DOHH2 (cell line): ENCODE results near the gene SLC39A11.

Experiments used
- H3F3A ChIP-seq: fragments of 200-600 bp; sonication (generic), shearing (Covaris generic); 2 replicates; pipeline ENCODE4 v1.6.0; 2016; ENCODE audit warnings: antibody characterized with exemption, mild to moderate bottlenecking; ENCODE audit not compliant: control insufficient read depth, insufficient read depth
- H3K27ac ChIP-seq: fragments of 200-600 bp; sonication (generic); 2 replicates; pipeline ENCODE4 v1.5.1; 2014; ENCODE audit warnings: low read depth, mild to moderate bottlenecking, low read length, moderate library complexity
- H3K27me3 ChIP-seq: fragments of 200-600 bp; sonication (generic); 2 replicates; pipeline ENCODE4 v1.6.1; 2014; ENCODE audit warnings: mild to moderate bottlenecking, low read length, mixed read lengths; ENCODE audit not compliant: control insufficient read depth
- H3K36me3 ChIP-seq: fragments of 200-600 bp; sonication (generic); 2 replicates; pipeline ENCODE4 v1.6.1; 2014; ENCODE audit warnings: mild to moderate bottlenecking, low read length, moderate library complexity, mixed read lengths; ENCODE audit not compliant: control insufficient read depth
- H3K4me1 ChIP-seq: fragments of 200-600 bp; sonication (generic); 2 replicates; pipeline ENCODE4 v1.6.1; 2014; ENCODE audit warnings: mild to moderate bottlenecking, low read length, mixed read lengths; ENCODE audit not compliant: control insufficient read depth
- H3K4me2 ChIP-seq: fragments of 200-600 bp; sonication (generic); 2 replicates; pipeline ENCODE4 v1.6.0; 2014; ENCODE audit warnings: mild to moderate bottlenecking, low read length, moderate library complexity
- H3K4me3 ChIP-seq: fragments of 200-600 bp; sonication (generic); 2 replicates; pipeline ENCODE4 v1.5.1; 2014; ENCODE audit warnings: mild to moderate bottlenecking, low read length, mixed read lengths
- H3K79me2 ChIP-seq: fragments of 200-600 bp; sonication (generic); 2 replicates; pipeline ENCODE4 v1.6.1; 2014; ENCODE audit warnings: mild to moderate bottlenecking, low read length, mixed read lengths; ENCODE audit not compliant: control insufficient read depth
- H3K9me2 ChIP-seq: fragments of 200-600 bp; sonication (generic); replicated peaks from 2 replicates; pipeline ENCODE4 v1.6.1; 2014; ENCODE audit warnings: mild to moderate bottlenecking, low read length, mixed read lengths; ENCODE audit not compliant: control insufficient read depth
- H3K9me3 ChIP-seq: fragments of 200-600 bp; sonication (generic); 2 replicates; pipeline ENCODE4 v1.6.1; 2014; ENCODE audit warnings: antibody characterized with exemption, low read length, mixed read lengths; ENCODE audit not compliant: control insufficient read depth, insufficient read depth
- H4K20me1 ChIP-seq: fragments of 200-600 bp; sonication (generic); 2 replicates; pipeline ENCODE4 v1.6.0; 2014; ENCODE audit warnings: low read depth, mild to moderate bottlenecking, antibody characterized with exemption, low read length, moderate library complexity; ENCODE audit not compliant: control insufficient read depth, insufficient read depth
- EZH2phosphoT487 ChIP-seq: fragments of 200-600 bp; sonication (generic); IDR thresholded peaks from 2 replicates; pipeline ENCODE4 v1.6.1; 2017; ENCODE audit warnings: borderline replicate concordance, mild to moderate bottlenecking, antibody characterized with exemption, low read length, moderate library complexity, mixed read lengths
- TF ChIP-seq, protein P1 (sequence below): fragments of 200-600 bp; sonication (generic); IDR thresholded peaks from one replicate; pipeline ENCODE4 v1.5.1; 2014; ENCODE audit warnings: antibody characterized with exemption, mild to moderate bottlenecking, low read depth, low read length; ENCODE audit not compliant: poor library complexity, severe bottlenecking

Gene SLC39A11

DNA sequence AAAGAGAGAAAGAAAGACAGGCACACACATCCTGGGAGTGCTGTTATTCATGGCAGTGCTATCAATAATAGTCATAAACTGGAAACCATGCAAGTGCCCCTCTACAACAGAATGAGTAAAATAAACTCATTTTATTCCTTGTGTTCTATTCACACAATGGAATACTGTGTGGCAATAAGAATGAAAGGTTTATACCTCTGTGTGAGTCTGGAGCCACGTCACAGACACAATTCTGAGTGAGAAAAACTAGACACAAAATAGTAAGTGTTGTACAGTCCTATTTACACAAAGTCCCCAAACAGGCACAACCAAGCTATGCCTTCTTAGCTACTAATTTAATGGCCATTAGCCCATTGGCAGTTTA is 429.7 kb downstream of the SLC39A11 start:
- H3K4me2 ChIP-seq: no peak overlapping the region
- H3K27ac ChIP-seq: no peak overlapping the region
- no peaks in the 10 kb centered on the region for H3K27me3 ChIP-seq
- H3K9me2 ChIP-seq: no peaks in the 10 kb centered on the region
- no peaks in the 10 kb centered on the region for H3K9me3 ChIP-seq
- no peak for TF ChIP-seq EZH2phosphoT487
- TF ChIP-seq, protein P1, sequence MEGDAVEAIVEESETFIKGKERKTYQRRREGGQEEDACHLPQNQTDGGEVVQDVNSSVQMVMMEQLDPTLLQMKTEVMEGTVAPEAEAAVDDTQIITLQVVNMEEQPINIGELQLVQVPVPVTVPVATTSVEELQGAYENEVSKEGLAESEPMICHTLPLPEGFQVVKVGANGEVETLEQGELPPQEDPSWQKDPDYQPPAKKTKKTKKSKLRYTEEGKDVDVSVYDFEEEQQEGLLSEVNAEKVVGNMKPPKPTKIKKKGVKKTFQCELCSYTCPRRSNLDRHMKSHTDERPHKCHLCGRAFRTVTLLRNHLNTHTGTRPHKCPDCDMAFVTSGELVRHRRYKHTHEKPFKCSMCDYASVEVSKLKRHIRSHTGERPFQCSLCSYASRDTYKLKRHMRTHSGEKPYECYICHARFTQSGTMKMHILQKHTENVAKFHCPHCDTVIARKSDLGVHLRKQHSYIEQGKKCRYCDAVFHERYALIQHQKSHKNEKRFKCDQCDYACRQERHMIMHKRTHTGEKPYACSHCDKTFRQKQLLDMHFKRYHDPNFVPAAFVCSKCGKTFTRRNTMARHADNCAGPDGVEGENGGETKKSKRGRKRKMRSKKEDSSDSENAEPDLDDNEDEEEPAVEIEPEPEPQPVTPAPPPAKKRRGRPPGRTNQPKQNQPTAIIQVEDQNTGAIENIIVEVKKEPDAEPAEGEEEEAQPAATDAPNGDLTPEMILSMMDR: no peak
- H3K4me1 ChIP-seq: no peaks in the 10 kb centered on the region
- H3K79me2 ChIP-seq: no peaks in the 10 kb centered on the region
- H4K20me1 ChIP-seq: no peaks in the 10 kb centered on the region
- H3K36me3 ChIP-seq: no peaks in the 10 kb centered on the region
- H3K4me3 ChIP-seq: no peak overlapping the region
- no peaks in the 10 kb centered on the region for H3F3A ChIP-seq

DNA sequence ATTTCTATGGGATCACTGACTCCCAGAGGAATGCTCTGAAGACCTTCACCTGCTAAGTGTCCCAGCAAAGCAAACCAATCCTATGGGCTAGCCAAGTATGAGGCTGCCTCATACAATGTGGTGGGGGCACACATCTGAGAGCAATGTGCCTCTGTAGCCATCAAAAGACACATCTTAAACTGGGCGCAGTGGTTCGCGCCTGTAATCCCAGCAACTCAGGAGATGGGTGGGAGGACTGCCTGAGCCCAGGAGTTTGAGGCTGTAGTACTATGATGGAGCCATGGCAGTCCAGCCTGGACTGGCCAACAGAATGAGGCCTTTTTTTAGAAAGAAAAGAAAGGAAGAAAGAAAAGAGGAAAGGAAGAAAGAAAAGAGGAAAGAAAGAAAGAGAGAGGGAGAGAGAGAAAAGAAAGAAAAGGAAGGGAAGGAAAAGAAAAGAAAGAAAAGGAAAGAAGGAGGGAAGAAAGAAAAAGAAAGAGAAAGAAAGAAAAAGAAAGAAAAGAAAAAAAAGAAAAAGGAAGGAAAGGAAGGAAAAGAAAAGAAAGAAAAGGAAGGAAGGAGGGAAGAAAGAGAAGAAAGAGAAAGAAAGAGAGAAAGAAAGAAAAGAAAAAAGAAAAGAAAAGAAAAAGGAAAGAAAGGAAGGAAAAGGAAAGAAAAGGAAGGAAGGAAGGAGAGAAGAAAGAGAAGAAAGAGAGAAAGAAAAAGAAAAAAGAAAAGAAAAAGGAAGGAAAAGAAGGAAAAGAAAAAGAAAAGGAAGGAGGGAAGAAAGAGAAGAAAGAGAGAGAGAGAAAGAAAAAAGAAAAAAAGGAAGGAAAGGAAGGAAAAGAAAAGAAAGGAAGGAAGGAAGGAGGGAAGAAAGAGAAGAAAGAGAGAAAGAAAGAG is 430.3 kb downstream of the SLC39A11 start:
- no peaks in the 10 kb centered on the region for H3K27me3 ChIP-seq
- H3K4me2 ChIP-seq: no peak overlapping the region
- no peaks in the 10 kb centered on the region for H3K4me1 ChIP-seq
- TF ChIP-seq, protein P1: no peak
- TF ChIP-seq EZH2phosphoT487: no peak
- no peaks in the 10 kb centered on the region for H3K9me3 ChIP-seq
- no peaks in the 10 kb centered on the region for H3F3A ChIP-seq
- no peak overlapping the region for H3K4me3 ChIP-seq
- no peaks in the 10 kb centered on the region for H3K9me2 ChIP-seq
- no peaks in the 10 kb centered on the region for H4K20me1 ChIP-seq
- H3K36me3 ChIP-seq: no peaks in the 10 kb centered on the region
- H3K27ac ChIP-seq: no peak overlapping the region
- no peaks in the 10 kb centered on the region for H3K79me2 ChIP-seq

DNA sequence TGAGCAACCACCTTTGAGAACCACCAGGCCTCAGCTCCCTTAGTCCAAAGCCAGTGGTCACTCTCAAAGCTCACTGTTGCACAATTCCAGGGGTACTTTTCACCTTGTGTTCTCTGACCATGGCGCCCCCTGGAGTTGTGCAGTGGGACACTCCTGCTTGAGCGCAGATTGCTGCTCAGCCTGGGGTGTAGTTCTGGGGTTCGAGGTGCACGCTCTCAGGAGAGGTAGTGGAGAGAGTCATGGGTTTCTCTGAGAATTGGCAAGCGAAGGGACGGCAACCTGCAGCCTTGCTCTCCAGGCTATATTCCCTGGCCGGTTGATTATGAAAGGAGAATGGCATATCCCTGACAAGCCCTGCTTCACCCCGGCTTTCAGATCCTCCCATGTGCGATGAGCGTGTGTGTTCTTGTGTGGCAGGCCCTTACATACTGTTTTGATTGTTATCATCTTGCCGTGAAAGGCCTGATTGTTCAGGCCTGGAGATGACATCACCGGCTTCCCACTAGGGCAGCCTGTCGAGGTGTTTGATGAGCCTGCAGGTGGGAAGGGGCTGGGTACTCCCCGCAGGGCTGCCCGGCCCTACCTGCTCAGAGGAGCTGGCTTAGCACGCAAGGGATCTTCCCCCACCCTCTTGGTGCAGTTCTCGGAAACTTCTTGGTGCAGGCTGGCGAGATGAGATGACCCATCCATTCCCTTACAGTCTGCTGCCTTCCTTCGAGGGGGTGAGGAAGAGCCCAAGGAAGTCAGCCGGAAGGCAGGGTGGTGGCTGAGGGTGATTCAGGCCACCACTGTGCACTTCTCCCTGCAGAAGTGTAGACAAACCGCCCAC is 431.2 kb downstream of the SLC39A11 start:
- no peaks in the 10 kb centered on the region for H3K9me3 ChIP-seq
- TF ChIP-seq, protein P1: no peak
- TF ChIP-seq EZH2phosphoT487: no peak
- no peak overlapping the region for H3K4me2 ChIP-seq
- H3K9me2 ChIP-seq: no peaks in the 10 kb centered on the region
- no peaks in the 10 kb centered on the region for H3K36me3 ChIP-seq
- no peaks in the 10 kb centered on the region for H3F3A ChIP-seq
- no peaks in the 10 kb centered on the region for H3K79me2 ChIP-seq
- H3K4me3 ChIP-seq: no peak overlapping the region
- H4K20me1 ChIP-seq: no peaks in the 10 kb centered on the region
- H3K27ac ChIP-seq: no peak overlapping the region
- no peaks in the 10 kb centered on the region for H3K4me1 ChIP-seq
- H3K27me3 ChIP-seq: no peaks in the 10 kb centered on the region
